ENCODE measurements around the gene OR4S1. TPM values are rescaled to one million over a fixed set of nuclear protein-coding genes. Genes with fewer than 3 reads are reported as not detected.

Gene OR4S1, protein sequence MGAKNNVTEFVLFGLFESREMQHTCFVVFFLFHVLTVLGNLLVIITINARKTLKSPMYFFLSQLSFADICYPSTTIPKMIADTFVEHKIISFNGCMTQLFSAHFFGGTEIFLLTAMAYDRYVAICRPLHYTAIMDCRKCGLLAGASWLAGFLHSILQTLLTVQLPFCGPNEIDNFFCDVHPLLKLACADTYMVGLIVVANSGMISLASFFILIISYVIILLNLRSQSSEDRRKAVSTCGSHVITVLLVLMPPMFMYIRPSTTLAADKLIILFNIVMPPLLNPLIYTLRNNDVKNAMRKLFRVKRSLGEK
- total RNA-seq, result not detected in 2 replicates

DNA sequence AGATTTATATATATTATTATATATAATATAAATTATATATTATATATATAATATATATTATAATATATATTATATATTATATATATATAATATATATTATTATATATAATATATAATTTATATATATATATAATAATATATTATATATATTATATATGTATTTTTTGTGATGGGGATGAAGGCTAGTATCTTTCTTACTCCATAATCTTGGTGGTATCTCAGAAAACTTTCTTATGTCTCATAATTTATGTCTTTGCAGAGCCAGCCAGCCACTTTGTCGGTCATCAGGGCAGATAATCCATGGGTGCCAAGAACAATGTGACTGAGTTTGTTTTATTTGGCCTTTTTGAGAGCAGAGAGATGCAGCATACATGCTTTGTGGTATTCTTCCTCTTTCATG, at the start of gene OR4S1:
Gene OR4S1, plus strand, starts transcription at position 301 of the 400 bp plus-strand sequence. Its CDS starts 0 bp downstream, at position 301.

DNA sequence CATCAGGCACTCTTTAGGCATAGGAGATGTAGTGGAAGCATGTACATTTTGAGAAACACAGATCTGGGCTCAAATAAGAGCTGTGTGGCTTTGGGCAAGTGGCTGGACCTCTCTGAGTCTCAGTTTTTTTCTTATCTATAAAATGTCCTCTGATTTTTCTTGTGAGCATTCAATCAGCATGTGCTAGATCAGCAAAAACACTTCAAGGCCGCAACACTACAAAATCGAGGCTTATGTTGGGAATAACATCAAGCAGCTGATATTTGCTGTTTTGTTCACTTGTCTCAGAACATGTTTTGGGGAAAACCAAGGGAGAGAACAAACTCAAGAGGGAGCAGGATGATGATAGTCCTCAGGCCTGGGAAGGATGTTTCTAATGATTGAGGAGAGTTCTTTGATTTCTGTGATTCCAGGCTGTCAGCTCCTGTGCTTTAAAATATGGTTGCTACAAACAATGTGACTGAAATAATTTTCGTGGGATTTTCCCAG, 42.6 kb upstream of the OR4S1 start, which contains the start of gene OR4X1:
Gene OR4X1, plus strand, starts transcription at position 439 of the 489 bp plus-strand sequence. Its CDS starts 0 bp downstream, at position 439.

GRCh38 chr11:48324620-48325019, 18.6 kb downstream of the OR4S1 start, which contains the start of gene OR4C3:
TSS of gene OR4C3 (plus strand) at chr11:48324920. CDS start at chr11:48325022, 102 bp downstream.

Other genes starting within 250 kb of the OR4S1 start
- gene OR4B1, start 89.4 kb upstream of the OR4S1 start, total RNA-seq, result not detected in 2 replicates
- not detected in 2 replicates for gene OR4X2, start 61.1 kb upstream of the OR4S1 start, total RNA-seq
- gene OR4X1, start 42.4 kb upstream of the OR4S1 start, total RNA-seq, result not detected in 2 replicates
- gene OR4C3, start 18.7 kb downstream of the OR4S1 start, total RNA-seq, result not detected in 2 replicates
- not detected in 2 replicates for gene OR4C5, start 60.2 kb downstream of the OR4S1 start, total RNA-seq
- gene OR4A47, start 182.6 kb downstream of the OR4S1 start, total RNA-seq, result not detected in 2 replicates